Pulmonary artery endothelial cell (primary cell): ENCODE results near the gene NOTCH2NLA. TPM values are rescaled to one million over a fixed set of nuclear protein-coding genes. Genes with fewer than 3 reads are reported as not detected.
"Not testable (repeated sequence)": the region's sequence is repeated elsewhere in the genome, so short reads cannot be mapped to it uniquely, and the experiment has no call there.

Experiments
- DNase-seq: peaks from one replicate; pipeline ENCODE4 v3.0.0-alpha.2; 2011; ENCODE audit warnings: low read depth, low spot score
- total RNA-seq: library from RNA; depleted of rRNA; stranded (reverse); fragments of >200 nt; gene quantifications from 2 replicates; pipeline ENCODE4 v1.2.3, GENCODE V29; 2014

NOTCH2NLA gene
- 19.2 and 24.0 TPM in 2 replicates for total RNA-seq

GRCh38 chr1:146228710-146229477 is at the start of gene NOTCH2NLA:
NOTCH2NLA (minus strand) TSS chr1:146229021; CDS start chr1:146189337, 39,684 bp downstream.
- not testable (repeated sequence) for DNase-seq

GRCh38 chr1:146278346-146278745 is 49.5 kb upstream of the NOTCH2NLA start:
- DNase-seq, result not testable (repeated sequence)

DNA sequence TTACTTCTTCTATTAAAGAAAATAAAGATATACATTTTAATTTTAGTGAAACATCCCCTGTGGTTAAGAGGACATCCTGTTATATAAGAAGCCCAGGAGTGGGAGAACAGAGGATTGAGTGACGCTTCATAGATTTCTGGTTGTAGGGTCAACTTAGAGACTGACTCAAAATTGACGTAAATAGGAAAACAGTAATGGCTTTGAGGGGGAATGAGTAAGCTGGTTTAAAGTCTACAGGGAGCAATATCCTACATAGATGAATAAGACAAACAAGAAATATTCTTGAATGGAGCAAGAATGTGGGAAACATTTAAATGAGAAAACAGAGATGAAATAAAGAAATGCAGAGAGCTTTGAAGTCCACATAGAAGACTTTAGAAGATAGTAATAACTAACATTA is 48.3 kb upstream of the NOTCH2NLA start:
- DNase-seq, result not testable (repeated sequence)

DNA sequence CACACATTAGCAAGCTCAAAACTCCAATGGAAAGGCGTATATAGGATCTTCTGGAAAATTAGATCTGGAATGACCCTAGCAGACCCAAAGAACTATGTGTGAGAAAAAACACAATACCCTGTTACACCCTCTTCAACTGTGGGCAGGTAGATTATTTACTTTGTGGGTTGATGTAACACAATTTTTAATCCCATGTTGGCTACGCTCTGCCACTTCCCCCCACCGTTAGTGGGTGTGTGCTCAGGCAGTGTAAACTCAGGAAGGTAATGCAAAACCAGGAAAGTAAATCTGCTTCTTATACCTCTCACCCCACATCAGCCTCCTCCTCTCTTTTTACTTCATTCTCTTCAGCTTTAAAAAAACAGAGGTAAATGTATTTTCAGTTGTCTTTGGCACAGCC is 45.3 kb upstream of the NOTCH2NLA start:
- DNase-seq, result not testable (repeated sequence)

DNA sequence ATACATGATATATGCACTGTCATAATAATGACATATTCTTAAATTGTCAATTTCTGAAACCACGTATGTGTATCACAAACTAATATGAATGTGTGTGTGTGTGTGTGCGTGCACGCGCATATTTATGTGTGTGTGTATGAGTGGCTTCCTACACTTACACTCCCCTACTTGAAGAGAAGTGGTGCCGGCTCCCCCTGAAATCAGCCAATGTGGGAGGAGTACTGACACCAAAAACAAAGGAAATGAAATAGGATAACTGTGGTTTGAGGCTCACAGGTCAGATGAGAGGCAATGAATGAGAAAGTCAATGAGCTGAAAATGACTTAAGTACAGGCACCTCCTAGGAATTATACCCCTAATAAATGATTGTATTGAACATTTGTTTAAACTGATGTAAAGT is 44.4 kb upstream of the NOTCH2NLA start:
- not testable (repeated sequence) for DNase-seq

DNA sequence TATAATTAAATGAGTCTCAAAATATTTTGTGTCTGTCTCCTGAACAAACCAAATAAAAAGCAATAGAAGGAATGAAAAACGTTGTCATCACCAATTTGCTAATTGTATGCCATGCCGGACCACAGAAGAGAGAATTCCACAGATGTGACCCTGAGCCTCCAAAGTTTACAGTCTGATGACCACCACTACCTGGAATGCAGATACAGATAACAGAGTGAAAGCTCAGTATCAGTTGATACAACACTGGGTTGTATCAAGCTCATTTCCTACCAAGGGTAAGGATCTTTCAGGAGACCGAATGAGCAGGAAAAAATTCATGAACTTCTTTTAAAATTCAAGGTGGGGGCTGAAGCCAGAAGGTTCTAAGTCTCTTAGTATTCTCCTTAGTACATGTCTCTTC is 43.9 kb upstream of the NOTCH2NLA start:
- DNase-seq, result not testable (repeated sequence)

GRCh38 chr1:146271977-146272376 is 43.2 kb upstream of the NOTCH2NLA start:
- not testable (repeated sequence) for DNase-seq

GRCh38 chr1:146270129-146270528 is 41.3 kb upstream of the NOTCH2NLA start:
- DNase-seq, result not testable (repeated sequence)

DNA sequence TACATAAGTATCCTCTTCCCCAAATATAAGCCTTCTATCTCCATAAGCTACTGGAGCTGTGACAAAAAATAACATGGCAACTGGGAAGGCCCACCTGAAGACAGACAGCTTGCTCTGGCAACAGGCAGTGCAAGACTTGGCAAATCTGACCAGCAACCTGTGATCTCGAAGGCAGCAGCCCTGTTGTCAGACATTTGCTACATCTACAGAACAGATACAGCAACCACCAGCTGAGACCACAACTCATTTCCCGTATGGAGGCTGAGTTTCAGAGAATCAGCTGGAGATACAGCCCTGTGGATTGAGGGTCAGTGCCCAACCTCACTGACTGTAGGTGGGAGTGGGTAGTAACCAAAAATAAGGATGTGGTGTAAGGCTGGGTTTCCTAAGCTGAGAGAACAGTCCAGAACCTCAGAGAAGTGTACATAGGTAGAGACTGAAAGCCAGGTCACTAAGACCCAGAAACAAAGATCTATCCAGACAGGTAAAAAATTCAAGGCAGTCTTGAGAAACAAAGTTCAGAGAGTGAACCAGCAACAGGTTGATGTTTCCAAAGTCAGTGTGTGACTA is 37.4 kb upstream of the NOTCH2NLA start:
- DNase-seq, result not testable (repeated sequence)

- DNase-seq, result not testable (repeated sequence)
Measured at GRCh38 chr1:146264761-146265160, 35.9 kb upstream of the NOTCH2NLA start.

- DNase-seq, result not testable (repeated sequence)
Measured at GRCh38 chr1:146260006-146260730, 31.3 kb upstream of the NOTCH2NLA start.

DNA sequence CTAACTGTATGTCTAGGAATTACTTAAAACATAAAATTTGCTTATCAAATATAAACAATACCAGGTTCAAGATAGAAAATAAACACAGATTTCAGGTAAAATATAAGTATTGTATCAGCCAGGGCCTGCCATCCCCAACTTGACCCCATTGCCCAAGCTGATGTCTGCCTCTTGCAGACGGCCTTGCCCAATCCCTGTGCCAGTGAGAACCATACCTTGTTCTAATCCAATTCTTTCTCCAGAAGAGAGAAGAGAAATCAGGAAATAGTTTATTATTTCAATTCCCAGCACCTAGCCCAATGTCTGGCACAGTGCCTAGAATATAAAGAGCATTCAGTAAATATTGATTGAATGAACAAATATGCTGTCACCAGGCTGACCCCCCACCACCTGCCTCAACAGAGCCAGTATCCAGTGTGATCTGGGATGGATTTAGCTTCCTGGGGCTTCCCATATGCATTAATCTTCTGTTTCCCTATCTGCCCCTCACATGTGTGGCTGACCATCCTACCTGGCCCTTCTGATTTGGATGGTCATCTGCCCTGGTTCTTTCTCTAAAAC is 29.3 kb upstream of the NOTCH2NLA start:
- not testable (repeated sequence) for DNase-seq

- DNase-seq, result not testable (repeated sequence)
Measured at GRCh38 chr1:146254569-146255197, 25.9 kb upstream of the NOTCH2NLA start.

GRCh38 chr1:146253249-146253855 is 24.5 kb upstream of the NOTCH2NLA start:
- DNase-seq, result not testable (repeated sequence)

GRCh38 chr1:146251523-146251922 is 22.7 kb upstream of the NOTCH2NLA start:
- DNase-seq, result not testable (repeated sequence)

GRCh38 chr1:146248643-146249042 is 19.8 kb upstream of the NOTCH2NLA start:
- DNase-seq, result not testable (repeated sequence)

DNA sequence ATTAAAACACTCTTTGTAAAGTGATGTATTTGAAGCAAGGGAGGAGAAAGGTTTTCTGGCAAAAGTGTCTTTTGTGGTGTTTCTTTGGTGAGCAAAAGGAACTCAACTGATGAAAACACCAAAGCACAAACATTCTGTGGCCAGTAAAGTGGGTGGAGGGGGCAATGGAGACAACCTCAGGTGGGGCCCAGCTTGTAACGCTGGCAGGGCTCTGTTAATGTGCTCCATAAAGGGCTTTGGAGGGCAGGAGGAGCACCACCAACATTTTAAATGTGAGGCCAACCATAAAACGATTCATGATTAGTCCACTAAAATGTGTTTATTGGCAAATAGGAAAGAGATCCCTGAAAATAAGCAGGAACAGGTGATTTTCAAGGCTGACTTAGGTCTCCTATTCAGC is 7.8 kb upstream of the NOTCH2NLA start:
- not testable (repeated sequence) for DNase-seq

DNA sequence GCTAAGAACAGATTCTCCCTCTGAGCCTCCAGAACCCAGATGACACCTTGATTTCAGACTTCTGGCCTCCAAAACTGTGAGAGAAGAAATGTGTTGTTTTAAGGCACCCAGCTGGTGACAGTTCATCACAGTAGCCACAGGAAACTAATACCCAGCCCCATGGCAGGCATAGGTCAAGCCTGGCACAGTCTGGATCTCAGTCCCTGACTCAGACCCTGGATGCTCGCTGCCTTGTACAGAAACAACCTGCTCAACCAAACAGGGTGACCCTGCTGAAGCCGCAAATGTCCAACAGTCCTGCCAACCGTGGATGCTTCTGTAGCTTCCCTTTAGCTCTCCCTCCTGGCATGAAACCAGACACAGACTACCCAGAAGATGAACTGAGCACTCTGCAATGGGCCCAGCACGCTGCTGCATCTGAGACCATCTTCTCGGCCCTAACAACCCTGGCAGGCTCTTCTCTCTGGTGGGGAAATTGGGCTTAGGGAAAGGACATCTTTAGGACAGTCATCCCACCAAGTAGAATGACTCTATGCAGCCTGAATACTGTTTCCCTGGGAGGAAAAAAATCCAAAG is 7.3 kb upstream of the NOTCH2NLA start:
- DNase-seq, result not testable (repeated sequence)

- not testable (repeated sequence) for DNase-seq
Measured at GRCh38 chr1:146228144-146228682, 608 bp downstream of the NOTCH2NLA start.

DNA sequence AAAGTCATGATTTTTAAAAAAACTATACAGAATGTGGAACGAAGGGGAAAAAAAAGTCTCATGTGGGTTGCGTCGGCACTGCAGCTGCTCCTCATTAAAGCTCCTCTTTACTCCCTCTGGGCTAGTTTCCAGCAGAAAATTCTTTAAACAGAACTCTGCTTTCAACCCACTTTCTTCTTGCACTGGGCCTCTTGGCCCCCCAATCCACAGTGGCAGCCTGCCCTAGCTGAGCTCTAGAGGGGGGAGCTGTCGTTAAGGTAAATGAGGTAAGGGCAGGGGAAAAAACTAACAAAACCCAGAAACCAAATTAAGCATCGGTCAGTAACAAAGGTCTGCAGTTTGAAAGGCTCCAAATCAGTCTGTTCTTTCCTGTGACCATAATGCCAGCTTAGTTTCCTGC is 54.3 kb downstream of the NOTCH2NLA start:
- not testable (repeated sequence) for DNase-seq
